Measurements from ENCODE around the gene GPR155.

GPR155 gene, protein sequence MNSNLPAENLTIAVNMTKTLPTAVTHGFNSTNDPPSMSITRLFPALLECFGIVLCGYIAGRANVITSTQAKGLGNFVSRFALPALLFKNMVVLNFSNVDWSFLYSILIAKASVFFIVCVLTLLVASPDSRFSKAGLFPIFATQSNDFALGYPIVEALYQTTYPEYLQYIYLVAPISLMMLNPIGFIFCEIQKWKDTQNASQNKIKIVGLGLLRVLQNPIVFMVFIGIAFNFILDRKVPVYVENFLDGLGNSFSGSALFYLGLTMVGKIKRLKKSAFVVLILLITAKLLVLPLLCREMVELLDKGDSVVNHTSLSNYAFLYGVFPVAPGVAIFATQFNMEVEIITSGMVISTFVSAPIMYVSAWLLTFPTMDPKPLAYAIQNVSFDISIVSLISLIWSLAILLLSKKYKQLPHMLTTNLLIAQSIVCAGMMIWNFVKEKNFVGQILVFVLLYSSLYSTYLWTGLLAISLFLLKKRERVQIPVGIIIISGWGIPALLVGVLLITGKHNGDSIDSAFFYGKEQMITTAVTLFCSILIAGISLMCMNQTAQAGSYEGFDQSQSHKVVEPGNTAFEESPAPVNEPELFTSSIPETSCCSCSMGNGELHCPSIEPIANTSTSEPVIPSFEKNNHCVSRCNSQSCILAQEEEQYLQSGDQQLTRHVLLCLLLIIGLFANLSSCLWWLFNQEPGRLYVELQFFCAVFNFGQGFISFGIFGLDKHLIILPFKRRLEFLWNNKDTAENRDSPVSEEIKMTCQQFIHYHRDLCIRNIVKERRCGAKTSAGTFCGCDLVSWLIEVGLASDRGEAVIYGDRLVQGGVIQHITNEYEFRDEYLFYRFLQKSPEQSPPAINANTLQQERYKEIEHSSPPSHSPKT

GRCh38 chr2:174486563-174487107 lies at the start of gene GPR155:
GPR155 (minus strand) TSS chr2:174487029; CDS start chr2:174481956, 5,073 bp downstream.
- DNase-seq, result peak; percentile 44

DNA sequence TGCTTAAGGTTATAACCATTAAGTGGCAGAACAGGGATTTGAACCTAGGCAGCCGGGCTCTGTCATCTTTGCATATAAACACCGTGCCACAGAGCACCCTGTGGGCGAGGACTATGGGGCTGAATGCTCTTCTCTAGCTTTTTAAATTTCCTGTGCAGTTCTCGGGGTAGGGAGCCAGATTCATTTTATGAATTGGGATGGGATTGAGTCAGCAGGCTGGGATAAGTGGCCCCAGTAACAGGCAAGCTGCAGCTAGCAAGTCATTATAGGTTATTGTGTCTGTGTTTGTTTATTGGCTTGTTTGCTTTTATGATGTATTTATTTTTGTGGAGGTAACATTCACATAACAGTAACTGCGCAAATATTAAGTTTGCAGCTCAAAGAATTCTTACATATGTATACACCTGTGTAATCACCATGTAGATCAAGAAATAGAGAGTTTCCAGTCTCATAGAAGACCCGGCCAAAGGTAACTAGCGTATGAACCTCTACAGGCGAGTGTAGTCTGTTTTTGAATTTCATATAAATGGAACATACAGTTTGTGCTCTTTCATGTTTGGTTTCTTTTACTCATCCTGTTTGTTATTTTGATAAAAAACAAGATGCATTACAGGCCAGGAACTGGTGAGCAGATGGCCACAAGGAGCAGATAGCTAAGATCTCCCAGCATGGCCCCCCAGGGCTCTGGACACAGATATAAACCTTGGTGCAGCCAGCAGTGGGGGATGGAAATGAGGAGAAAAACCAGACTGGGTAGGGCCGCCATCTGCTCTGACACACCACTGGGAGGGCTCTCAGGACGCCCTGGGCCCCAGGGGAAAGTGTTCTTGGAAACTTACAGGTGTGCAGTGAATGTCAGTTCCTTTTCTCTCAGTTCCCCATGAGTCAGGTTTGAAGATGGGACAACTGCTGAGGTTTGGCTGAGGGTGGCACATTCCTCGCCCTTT lies 49.2 kb upstream of the GPR155 start:
- DNase-seq, result no peak

DNA sequence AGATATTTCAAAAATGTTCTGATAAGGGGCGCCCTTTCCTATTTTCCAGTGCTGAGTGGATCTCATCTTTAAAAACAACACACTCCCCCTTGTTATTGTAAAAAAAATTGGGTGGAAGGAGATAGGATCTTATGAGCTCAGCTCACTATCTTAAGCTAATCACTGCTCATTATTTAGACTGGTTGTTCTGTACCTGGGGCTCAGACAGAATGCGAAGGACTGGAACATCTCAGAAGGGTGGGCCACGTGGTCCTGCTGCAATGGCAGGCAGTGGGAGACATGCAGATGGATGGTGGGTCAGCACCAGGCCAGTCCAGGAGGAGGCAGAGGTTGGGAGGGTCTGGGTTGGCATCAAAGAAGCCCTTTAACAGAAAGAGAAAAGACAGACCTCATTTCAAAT lies 48.3 kb upstream of the GPR155 start:
- no peak for DNase-seq

GRCh38 chr2:174529916-174530315 lies 43.1 kb upstream of the GPR155 start:
- no peak for DNase-seq

DNA sequence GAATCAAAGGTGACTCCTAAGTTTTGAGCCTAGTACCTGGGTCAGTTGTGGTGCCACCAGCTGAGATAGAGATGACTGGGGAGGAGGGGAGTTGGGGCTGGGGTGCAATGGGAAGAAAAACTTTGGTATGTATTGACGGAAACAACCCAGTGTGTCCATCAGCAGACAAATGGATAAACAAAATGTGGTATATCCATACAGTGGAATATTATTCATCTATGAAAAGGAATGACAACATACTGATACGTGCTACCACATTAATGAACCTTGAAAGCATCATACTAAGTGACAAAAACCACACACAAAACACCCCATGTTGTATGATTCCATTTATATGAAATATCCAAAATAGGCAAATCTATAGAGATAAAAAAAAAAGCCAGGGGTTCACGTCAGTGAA lies 41.1 kb upstream of the GPR155 start:
- DNase-seq, result no peak

GRCh38 chr2:174527101-174527721 lies 40.4 kb upstream of the GPR155 start:
- DNase-seq, result no peak

DNA sequence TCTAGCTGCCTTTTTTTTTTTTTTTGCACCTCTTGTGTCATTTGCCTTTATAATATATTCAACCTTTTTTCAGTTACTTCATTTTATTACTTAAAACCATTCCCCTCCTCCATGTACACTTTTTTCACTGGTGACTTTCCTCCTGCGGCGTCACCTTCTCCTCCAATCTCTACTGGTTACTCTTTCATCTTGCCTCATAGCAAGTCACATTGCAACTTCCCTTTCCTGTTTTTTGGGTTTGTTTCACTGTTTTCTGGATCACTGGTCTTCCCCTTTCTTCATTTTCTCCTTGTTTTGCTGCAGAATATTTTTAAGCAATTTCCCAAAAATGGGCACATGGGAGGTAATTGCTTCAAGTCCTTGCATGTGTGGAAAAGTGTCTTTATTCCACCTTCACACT lies 37.7 kb upstream of the GPR155 start:
- DNase-seq, result no peak

GRCh38 chr2:174522553-174522952 lies 35.7 kb upstream of the GPR155 start:
- peak; percentile 24 for DNase-seq

GRCh38 chr2:174518395-174518794 lies 31.6 kb upstream of the GPR155 start:
- DNase-seq, result no peak

DNA sequence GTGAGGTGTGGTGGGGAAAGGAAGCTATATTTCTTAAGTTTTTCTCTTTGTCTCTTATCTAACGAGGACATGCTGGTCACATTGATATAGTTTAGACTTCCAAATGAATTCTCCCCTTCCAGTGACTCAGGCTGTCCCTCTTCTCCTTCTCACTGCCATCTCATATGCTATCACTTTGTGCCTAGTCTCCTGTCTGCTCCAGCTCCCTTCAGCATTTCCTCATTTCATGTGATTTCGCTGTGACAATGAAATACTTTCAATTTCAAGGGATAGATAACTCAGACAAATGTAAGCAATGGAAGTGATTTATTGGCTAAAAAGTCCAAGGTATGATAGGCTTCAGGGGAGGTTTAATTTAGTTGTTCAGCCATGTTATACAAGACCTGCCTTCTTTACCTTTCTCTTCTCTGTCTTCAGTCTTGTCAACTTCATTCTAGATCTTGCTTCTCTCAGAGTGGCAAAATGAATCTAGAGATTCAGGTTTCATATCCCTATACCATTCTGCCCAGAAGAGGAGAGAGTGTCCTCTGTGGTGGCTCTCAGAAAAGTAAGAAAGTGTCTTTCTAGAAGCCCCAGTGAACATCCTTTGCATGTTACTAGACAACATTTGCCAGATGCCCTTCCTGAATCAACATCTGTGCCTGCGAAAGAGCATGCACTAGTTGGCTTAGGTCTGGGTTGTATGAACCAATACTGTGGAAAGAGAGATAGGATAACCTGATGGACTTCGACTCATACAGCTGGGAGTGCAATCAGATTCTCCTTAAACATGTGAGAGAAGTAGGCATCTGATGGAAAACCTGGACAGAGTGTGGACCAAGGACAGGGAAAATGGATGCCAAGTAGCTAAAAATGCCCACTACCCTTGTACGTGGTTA lies 29.9 kb upstream of the GPR155 start:
- no peak for DNase-seq

DNA sequence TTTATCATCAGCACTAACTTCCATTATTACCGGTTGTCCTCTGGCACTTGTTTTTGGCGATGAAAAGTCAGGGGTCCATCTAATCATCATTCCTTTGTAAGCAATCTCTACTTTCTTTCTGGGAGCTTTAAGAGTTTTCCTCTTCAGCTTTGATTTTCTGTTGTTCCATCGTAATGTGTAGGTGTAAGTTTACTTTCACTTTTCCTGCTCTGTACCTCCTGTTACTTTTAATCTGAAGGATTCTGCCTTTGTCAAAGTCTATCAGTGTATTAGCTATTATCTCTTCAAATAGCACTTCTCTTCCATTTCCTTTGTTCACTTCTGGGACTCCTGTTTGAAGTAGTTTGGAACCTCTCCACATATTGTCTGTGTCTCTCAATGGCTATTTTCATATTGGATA lies 25.5 kb upstream of the GPR155 start:
- no peak for DNase-seq

DNA sequence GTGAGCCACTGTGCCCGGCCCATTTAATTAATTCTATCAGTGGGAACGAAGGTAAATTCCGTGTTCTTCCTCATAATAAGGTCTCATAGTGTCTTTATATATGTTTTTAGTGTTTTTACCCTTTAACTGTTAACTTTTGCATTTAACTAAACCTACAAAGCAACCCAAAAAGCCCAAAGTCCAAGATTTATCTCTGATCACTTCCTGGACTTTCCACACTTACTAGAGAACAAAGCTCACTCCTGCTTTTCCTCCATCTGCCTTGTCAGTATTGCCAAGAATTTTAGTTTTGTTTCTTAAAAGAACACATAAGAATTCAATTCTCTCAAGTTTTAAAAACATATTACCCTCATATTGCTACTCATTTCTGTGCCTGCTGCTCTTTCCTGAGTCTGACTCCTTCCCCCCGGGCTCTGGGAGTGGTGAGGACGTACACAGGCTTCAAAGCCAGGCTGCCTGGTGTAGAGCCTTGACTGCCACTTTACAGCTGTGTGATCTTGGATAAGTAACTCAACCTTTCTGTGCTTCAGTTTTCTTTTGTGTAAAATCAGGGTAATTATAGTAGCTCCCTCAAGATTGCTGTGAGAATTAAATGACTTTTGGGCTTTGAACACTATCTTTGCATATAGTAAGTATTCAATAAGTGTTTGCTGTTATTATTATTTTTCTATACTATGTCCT lies 24.9 kb upstream of the GPR155 start:
- DNase-seq, result no peak

DNA sequence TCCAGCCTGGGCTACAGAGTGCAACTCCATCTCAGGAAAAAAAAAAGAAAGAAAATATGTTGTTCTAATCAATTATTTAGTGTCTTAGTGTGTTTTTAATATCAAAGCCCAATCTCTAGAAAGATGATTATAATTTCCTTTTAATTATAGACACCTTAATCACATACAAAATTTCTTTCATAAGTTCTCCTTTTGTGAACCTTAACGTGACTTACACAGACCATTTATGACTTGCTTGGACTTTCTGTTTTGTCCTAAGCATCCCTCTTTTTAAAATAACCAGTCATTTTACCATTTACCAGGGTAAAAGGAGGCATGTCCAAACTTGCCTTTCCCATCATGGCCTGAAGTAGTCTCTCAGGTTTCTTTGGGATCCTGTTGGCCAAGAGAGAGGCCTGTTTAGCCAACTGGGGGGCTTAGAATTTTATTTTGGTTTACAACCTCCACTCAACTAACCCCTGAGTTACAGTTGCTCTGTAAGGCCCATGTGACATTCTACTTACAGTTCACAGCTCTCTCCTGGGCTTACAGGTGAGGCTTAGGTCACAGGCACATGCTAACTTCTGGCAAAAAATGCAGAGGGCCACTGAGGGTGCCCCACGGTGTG lies 23.9 kb upstream of the GPR155 start:
- DNase-seq, result peak; percentile 19

DNA sequence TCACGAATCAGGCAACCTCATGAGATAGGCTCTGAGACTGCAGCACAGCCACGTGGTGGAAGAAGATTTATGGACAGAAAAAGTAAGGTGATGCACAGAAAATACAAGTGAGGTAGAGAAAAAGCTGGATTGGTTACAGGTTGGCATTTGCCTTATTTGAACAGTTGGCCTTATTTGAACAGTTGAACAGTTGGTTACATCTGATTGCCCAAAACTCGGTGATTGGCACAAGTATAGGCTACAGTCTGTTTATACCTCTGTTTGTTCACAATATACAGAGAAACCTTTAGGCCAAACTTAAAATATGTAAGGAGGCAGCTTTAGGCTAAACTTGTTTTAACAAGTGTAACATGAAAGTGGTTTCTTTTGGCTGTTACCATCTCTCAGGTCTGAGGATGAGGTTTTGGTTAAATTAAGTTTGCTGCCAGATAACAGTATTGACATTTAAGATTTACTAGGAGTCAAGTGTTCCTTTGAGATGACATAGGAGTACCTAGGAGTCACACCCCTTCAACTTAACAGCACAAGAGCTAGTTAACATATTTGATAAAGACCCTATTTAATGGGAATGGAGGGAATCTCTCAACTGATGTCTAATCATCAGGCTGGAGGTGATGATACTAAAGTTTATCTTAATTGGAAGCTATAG lies 16.5 kb upstream of the GPR155 start:
- DNase-seq, result no peak

DNA sequence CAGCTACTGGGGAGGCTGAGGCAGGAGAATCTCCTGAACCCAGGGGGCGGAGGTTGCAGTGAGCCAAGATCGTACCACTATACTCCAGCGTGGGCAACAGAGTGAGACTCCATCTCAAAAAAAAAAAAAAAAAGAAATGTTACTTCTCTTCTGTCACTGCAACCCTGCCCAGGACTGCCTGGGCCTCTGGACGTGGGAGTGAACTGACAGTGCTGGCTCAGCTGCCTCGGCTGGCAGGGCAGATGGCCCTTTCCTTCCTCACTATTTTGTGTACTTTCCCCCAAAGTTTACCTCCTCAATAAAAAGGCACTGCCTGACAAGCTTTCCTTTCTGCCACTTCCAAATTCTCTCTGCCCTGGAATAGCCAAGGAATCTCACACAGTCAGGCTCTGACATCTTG lies 12.5 kb upstream of the GPR155 start:
- no peak for DNase-seq

GRCh38 chr2:174495365-174496012 lies 8.7 kb upstream of the GPR155 start:
- no peak for DNase-seq

DNA sequence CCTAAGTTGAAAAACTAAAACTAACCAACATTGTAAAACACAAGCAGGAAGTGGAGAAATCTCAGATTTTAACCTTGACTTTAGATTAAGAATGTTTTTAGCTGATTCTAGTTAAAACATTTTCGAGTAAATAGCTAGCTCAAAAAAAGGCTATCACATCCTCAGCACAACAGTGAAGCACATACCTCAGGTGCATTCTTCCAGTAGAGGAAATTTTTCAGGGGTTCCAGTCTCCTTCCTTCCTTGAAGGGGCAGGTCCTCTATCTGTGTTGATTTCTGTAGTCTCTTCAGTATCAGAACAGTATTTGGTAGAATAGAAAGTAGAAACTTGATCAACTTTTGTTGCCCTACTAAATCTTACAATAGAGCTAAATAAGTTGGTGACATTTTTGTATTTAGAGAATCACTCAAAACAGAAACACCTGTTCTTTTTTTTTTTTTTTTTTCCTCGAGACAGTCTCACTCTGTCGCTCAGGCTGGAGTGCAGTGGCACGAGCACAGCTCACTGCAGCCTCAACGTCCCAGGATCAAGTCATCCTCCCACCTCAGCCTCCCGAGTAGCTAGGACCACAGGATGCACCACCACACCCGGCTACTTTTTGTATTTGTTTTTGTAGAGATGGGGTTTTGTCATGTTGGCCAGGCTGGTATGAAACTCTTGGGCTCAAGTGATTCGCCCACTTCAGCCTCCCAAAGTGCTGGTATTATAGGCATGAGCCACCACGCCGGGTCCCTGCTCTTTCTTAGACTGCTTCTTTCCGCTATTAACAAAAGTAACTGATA lies 6.9 kb upstream of the GPR155 start:
- no peak for DNase-seq

DNA sequence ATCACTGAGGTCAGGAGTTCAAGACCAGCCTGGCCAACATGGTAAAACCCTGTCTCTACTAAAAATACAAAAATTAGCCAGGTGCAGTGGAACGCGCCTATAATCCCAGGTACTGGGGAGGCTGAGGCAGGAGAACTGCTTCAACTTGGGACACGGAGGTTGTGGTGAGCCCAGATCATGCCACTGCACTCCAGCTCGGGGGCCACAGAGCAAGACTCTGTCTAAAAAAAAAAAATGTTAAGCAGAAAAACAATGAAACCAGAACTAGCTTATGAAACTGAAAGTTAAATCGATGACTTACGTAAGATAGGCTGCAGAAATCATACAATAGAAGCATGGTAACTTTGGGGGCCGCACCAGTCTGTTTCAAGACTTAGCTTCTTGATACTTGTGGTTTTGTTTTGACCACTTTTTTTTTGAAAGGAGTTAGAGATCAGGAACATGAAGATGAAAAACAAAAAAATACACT lies 6.2 kb upstream of the GPR155 start:
- DNase-seq, result no peak
